CD8-positive, alpha-beta memory T cell (primary cell): ENCODE results near the gene IL12A. TPM values are rescaled to one million over a fixed set of nuclear protein-coding genes. Genes with fewer than 3 reads are reported as not detected.

Experiments
- CTCF ChIA-PET: fragments of 350-600 bp; sonication (Branson Sonifier 250); formaldehyde crosslinking; loops from one replicate; lab custom pipeline; 2021; ENCODE audit warnings: antibody characterized with exemption; lab: Charles Lee
- POLR2A ChIA-PET: fragments of 350-600 bp; sonication (Branson Sonifier 250); formaldehyde crosslinking; loops from one replicate; lab custom pipeline; 2021; ENCODE audit warnings: antibody characterized with exemption; lab: Charles Lee
- DNase-seq, 5 donors: peaks; one replicate each; pipeline versions ENCODE4 v3.0.0 to v3.0.0-alpha.2; 2020 to 2022; ENCODE audit warnings: mixed read lengths in 1 of 5
- H3K27ac ChIP-seq: one replicate; pipeline ENCODE4 v1.7.0; 2013; ENCODE audit warnings: low read depth, mild to moderate bottlenecking, low read length, moderate library complexity
- H3K27me3 ChIP-seq: 2 replicates; pipeline ENCODE4 v1.7.0; 2013; ENCODE audit warnings: low read length, mild to moderate bottlenecking; ENCODE audit not compliant: insufficient read depth, poor library complexity, severe bottlenecking
- H3K36me3 ChIP-seq: 2 replicates; pipeline ENCODE4 v1.7.0; 2013; ENCODE audit warnings: mild to moderate bottlenecking, low read length, moderate library complexity; ENCODE audit not compliant: insufficient read depth
- H3K4me1 ChIP-seq: 2 replicates; pipeline ENCODE4 v1.7.0; 2013; ENCODE audit warnings: mild to moderate bottlenecking, low read length, moderate library complexity; ENCODE audit not compliant: insufficient read depth
- H3K4me3 ChIP-seq: 2 replicates; pipeline ENCODE4 v1.7.0; 2013; ENCODE audit warnings: mild to moderate bottlenecking, low read length
- H3K9me3 ChIP-seq: 2 replicates; pipeline ENCODE4 v1.7.0; 2013; ENCODE audit warnings: mild to moderate bottlenecking, low read length
- H3K27ac Mint-ChIP-seq, 8 donors: one replicate each; pipeline ENCODE4 v1.8.0; 2020 to 2021; ENCODE audit warnings: mixed read lengths in 8 of 8, mild to moderate bottlenecking in 6 of 8, inconsistent platforms in 3 of 8, moderate library complexity in 3 of 8
- H3K27me3 Mint-ChIP-seq, 2 donors: one replicate each; pipeline ENCODE4 v1.8.0; 2020 to 2021; ENCODE audit warnings: mixed read lengths in 2 of 2, mild to moderate bottlenecking in 1 of 2, moderate library complexity in 1 of 2
- H3K36me3 Mint-ChIP-seq, 3 donors: one replicate each; pipeline ENCODE4 v1.8.0; 2020 to 2021; ENCODE audit warnings: mixed read lengths in 3 of 3, inconsistent platforms in 1 of 3, mild to moderate bottlenecking in 1 of 3
- H3K4me1 Mint-ChIP-seq, 3 donors: one replicate each; pipeline ENCODE4 v1.8.0; 2020 to 2021; ENCODE audit warnings: mixed read lengths in 3 of 3, inconsistent platforms in 1 of 3, mild to moderate bottlenecking in 1 of 3
- H3K4me3 Mint-ChIP-seq, 7 donors: one replicate each; pipeline ENCODE4 v1.8.0; 2020 to 2021; ENCODE audit warnings: mixed read lengths in 7 of 7, mild to moderate bottlenecking in 6 of 7, moderate library complexity in 4 of 7, inconsistent platforms in 2 of 7
- H3K9me3 Mint-ChIP-seq, 5 donors: one replicate each; pipeline ENCODE4 v1.8.0; 2020 to 2022; ENCODE audit warnings: mixed read lengths in 5 of 5, mild to moderate bottlenecking in 3 of 5, moderate library complexity in 2 of 5, inconsistent platforms in 1 of 5
- polyA plus RNA-seq: library from polyadenylated mRNA; unstranded; fragments of 300-500 nt; fragmentation: Illumina TruSeq; gene quantifications from one replicate; pipeline ENCODE4 v1.2.3, GENCODE V29; 2021
- total RNA-seq, 2 experiments: library from RNA; stranded (reverse); gene quantifications; one replicate each; pipeline ENCODE4 v1.2.3, GENCODE V29; 2021

Gene IL12A
- total and polyA plus RNA-seq, 3 experiments from 2014 or later = 0.79 TPM; not detected in 2

DNA sequence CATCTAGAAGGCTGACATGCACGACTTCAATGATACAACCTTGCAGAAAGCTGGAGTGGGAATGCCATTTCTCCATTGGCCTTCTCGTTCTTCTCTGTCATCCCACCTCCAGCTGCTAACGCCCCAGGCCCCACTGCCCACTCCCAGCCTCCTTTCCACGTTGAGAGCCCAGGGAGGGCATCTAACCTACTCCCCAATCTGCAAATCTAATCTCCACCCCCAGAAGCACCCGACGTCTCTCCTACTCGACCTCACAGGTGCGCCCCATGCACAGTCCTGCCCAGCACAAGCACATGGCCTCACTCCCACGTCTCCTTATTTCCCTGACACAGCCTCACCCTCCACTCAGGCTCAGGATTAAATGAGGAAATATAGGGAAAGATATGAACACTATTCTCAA, 33.4 kb downstream of the IL12A start:
- Histone ChIP-seq H3K36me3 (no peaks in the 10 kb centered on the region), H3K9me3 (no peaks in the 10 kb centered on the region), H3K27me3 (no peaks in the 10 kb centered on the region), H3K4me1 (no peaks in the 10 kb centered on the region), H3K4me3 (no peak overlapping the region), H3K27ac (no peak overlapping the region)
- no peak for DNase-seq
- H3K36me3 Mint-ChIP-seq = no peaks in the 10 kb centered on the region
- H3K27ac Mint-ChIP-seq = no peak overlapping the region
- H3K27me3 Mint-ChIP-seq = peaks cover 4 to 5% of the 10 kb centered on the region in 2 donors
- CTCF ChIA-PET = no interaction called here
- POLR2A ChIA-PET = no interaction called here
- no peaks in the 10 kb centered on the region for H3K9me3 Mint-ChIP-seq
- H3K4me3 Mint-ChIP-seq = no peak overlapping the region
- peaks cover 0 to 1% (median under 1%) of the 10 kb centered on the region in 3 donors for H3K4me1 Mint-ChIP-seq

DNA sequence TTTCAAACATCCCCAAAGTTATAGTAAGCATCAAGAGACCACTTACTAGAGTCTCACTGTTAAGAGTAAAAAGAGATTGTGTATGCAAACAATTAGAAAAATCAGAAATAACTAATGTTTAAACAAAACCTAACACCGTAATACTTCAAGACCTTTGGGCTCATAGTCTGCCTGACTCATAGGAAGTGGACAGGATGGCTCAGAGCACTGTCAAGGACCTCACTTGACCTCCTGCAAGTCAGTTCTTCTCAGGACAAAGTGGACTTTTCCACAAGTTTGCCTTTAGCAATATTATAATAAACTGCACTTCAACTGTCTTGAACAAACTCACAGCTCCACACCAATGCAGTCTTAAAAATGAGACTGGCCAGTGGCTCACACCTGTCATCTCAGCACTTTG, 34.8 kb downstream of the IL12A start:
- Histone ChIP-seq H3K27me3 (no peaks in the 10 kb centered on the region), H3K4me1 (no peaks in the 10 kb centered on the region), H3K4me3 (no peak overlapping the region), H3K36me3 (no peaks in the 10 kb centered on the region), H3K27ac (no peak overlapping the region), H3K9me3 (no peaks in the 10 kb centered on the region)
- no peak overlapping the region for H3K27ac Mint-ChIP-seq
- no peaks in the 10 kb centered on the region for H3K36me3 Mint-ChIP-seq
- ChIA-PET CTCF (no interaction called here), POLR2A (no interaction called here)
- H3K4me1 Mint-ChIP-seq = peaks cover 5 to 12% (median 10%) of the 10 kb centered on the region in 3 donors
- no peak for DNase-seq
- H3K27me3 Mint-ChIP-seq = peaks cover 4 to 5% of the 10 kb centered on the region in 2 donors
- H3K9me3 Mint-ChIP-seq = no peaks in the 10 kb centered on the region
- H3K4me3 Mint-ChIP-seq = no peak overlapping the region

DNA sequence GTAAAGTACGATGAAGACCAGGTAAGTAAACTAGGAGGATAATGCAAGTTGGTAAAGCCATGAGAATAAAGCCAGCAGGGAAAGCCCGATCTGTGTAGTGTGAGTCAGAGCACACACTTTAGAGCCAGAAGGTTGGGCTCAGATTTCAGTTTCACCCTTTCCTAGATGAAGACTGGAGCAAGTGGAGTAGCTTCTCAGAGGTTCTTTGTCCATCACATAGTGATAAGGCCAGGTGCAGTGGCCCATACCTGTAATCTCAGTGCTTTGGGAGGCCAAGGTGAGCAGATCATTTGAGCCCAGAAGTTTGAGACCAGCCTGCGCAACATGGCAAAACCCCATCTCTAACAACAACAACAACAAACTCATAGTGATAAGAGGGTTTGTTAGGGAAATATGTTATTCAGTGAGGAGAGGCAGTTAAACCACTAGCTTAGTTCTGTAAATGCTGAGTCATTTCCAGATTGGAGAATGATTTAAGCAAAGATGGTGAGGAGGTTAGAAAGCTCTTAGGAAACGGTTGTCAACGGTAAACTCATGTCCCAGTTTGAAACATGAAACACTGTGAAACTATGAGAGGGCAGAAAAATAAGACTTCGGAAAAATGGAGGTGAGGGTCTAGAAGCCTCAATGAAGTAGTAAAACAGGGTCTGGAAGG, 39.0 kb downstream of the IL12A start:
- Mint-ChIP-seq H3K4me1 (peaks cover 5 to 12% (median 10%) of the 10 kb centered on the region in 3 donors), H3K27ac (peak overlapping the region in 2 of 8 donors; percentile 27 to 64), H3K27me3 (no peaks in the 10 kb centered on the region), H3K4me3 (no peak overlapping the region), H3K36me3 (no peaks in the 10 kb centered on the region), H3K9me3 (no peaks in the 10 kb centered on the region)
- no peaks in the 10 kb centered on the region for H3K36me3 ChIP-seq
- ChIA-PET CTCF (no interaction called here), POLR2A (no interaction called here)
- no peak for DNase-seq
- H3K4me1 ChIP-seq = no peaks in the 10 kb centered on the region
- H3K4me3 ChIP-seq = no peak overlapping the region
- no peaks in the 10 kb centered on the region for H3K9me3 ChIP-seq
- H3K27me3 ChIP-seq = no peaks in the 10 kb centered on the region
- no peak overlapping the region for H3K27ac ChIP-seq

DNA sequence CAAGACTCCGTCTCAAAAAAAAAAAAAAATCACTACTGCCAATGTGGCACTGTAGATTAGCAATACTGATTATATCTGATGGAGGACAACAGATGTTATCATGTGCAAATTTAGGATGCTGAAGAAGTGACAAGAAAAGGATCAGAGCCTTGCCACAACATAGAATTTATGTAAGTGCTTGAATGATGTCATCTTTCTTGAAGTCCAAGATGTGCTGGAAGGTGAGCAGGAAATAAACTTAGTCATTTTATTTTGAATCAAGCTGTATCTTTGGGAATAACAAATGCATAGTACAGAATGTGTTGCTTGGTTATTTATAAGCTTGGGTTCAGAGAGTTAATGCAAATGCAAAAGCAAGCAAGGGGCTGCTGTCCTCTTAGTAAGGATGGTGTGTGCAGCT, 47.1 kb downstream of the IL12A start:
- Histone ChIP-seq H3K4me1 (no peaks in the 10 kb centered on the region), H3K36me3 (no peaks in the 10 kb centered on the region), H3K9me3 (no peaks in the 10 kb centered on the region), H3K27me3 (peaks cover 5% of the 10 kb centered on the region), H3K27ac (no peak overlapping the region), H3K4me3 (no peak overlapping the region)
- ChIA-PET POLR2A (no interaction called here), CTCF (no interaction called here)
- no peaks in the 10 kb centered on the region for H3K4me1 Mint-ChIP-seq
- no peaks in the 10 kb centered on the region for H3K36me3 Mint-ChIP-seq
- no peak for DNase-seq
- H3K27me3 Mint-ChIP-seq = peaks cover 20 to 30% of the 10 kb centered on the region in 2 donors
- no peak overlapping the region for H3K4me3 Mint-ChIP-seq
- no peaks in the 10 kb centered on the region for H3K9me3 Mint-ChIP-seq
- H3K27ac Mint-ChIP-seq = no peak overlapping the region

DNA sequence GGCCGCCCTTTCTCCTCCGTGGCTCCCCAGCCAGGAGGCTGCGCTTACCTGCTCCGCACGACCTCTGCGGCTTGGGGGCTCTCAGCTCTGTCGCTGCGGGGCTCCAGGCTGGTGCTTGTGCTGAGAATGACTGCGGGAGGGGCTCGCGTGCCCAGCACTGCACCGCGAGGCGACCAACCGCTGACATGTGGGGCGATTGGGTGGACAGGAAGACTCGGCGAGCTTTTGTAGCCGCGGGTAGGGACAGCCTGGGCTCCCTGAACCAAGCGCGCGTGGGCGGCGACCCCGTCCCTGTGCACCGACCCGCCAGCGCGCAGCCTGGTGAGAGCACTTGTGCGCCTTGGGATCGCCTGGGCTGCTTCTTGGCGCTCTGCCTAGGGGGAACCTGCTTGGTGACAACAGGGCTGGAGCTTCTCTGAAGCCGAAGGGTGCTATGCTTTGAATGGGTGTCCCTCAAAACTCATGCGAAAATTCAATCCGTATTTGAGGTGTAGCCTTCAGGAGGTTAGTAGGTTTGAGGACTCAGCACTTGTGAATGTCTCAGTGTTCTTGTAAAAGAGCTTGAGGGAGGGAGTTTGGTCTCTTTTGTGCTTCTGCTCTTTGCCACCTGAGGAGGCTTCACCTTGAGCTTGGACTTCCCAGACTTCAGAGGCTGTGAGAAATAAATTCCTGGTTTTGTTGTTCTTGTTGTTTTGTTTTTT, 50.4 kb downstream of the IL12A start:
- Histone ChIP-seq H3K9me3 (no peaks in the 10 kb centered on the region), H3K4me1 (no peaks in the 10 kb centered on the region), H3K4me3 (no peak overlapping the region), H3K36me3 (no peaks in the 10 kb centered on the region), H3K27ac (no peak overlapping the region), H3K27me3 (peaks cover 5% of the 10 kb centered on the region)
- DNase-seq = no peak
- CTCF ChIA-PET = interaction anchor here (1.2 kb wide), 1 partner anchor 374 kb away, joined by 3 read pairs; no protein-coding TSS in a partner anchor
- H3K36me3 Mint-ChIP-seq = peaks cover 0 to 8% (median 0%) of the 10 kb centered on the region in 3 donors
- no peaks in the 10 kb centered on the region for H3K4me1 Mint-ChIP-seq
- H3K4me3 Mint-ChIP-seq = no peak overlapping the region
- POLR2A ChIA-PET = no interaction called here
- H3K27me3 Mint-ChIP-seq = peaks cover 24 to 40% of the 10 kb centered on the region in 2 donors
- no peak overlapping the region for H3K27ac Mint-ChIP-seq
- peaks cover 10 to 17% (median 12%) of the 10 kb centered on the region in 5 donors for H3K9me3 Mint-ChIP-seq

DNA sequence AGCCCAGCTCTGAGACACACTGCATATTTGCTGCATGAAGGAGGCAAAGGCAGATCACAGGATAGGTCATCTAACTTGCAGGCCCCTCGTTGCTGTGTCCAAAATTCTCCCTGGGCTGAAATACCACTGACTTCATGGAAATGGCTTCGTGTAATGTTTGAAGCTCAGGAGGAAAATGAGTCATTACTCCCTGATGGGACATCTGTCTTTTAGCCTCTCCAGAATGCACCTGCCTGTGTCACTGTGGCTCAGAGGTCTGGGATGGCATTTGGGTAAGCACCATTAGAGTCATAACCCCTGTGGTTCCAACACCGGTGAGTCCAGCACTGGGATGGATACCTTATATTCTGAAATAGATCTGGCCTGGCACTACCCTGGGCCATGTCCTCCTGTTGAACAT, 51.5 kb downstream of the IL12A start:
- ChIA-PET POLR2A (no interaction called here), CTCF (no interaction called here)
- H3K27me3 Mint-ChIP-seq = peaks cover 24 to 40% of the 10 kb centered on the region in 2 donors
- H3K36me3 Mint-ChIP-seq = peaks cover 0 to 8% (median 0%) of the 10 kb centered on the region in 3 donors
- H3K9me3 ChIP-seq = no peaks in the 10 kb centered on the region
- no peaks in the 10 kb centered on the region for H3K4me1 Mint-ChIP-seq
- H3K4me1 ChIP-seq = no peaks in the 10 kb centered on the region
- H3K27ac ChIP-seq = no peak overlapping the region
- H3K27me3 ChIP-seq = peaks cover 5% of the 10 kb centered on the region
- peaks cover 10 to 17% (median 12%) of the 10 kb centered on the region in 5 donors for H3K9me3 Mint-ChIP-seq
- no peak for DNase-seq
- no peak overlapping the region for H3K4me3 Mint-ChIP-seq
- H3K4me3 ChIP-seq = no peak overlapping the region
- H3K27ac Mint-ChIP-seq = no peak overlapping the region
- no peaks in the 10 kb centered on the region for H3K36me3 ChIP-seq

DNA sequence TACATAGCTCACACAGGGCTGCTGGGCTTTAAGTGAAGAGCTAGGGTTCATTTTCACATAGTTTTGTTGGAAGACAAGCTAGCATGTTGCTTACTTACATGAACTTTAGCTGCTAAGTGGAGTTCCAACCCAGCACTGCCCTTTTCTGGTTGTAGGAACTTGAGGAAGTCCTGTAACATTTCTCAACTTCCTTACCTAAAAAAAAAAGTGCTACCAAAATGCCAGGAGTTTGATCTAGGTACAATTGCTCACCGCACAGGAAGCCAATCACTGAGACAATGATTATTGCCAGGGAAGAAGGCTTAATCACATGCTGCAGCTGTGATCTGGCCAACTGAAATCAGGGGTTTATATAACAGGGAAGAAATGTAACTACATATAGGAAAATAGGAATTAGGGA, 52.8 kb downstream of the IL12A start:
- H3K36me3 ChIP-seq = no peaks in the 10 kb centered on the region
- peaks cover 5% of the 10 kb centered on the region for H3K27me3 ChIP-seq
- H3K4me1 ChIP-seq = no peaks in the 10 kb centered on the region
- H3K9me3 ChIP-seq = no peaks in the 10 kb centered on the region
- H3K27me3 Mint-ChIP-seq = peaks cover 24 to 40% of the 10 kb centered on the region in 2 donors
- DNase-seq = no peak
- peaks cover 10 to 17% (median 12%) of the 10 kb centered on the region in 5 donors for H3K9me3 Mint-ChIP-seq
- ChIA-PET POLR2A (no interaction called here), CTCF (no interaction called here)
- H3K27ac Mint-ChIP-seq = no peak overlapping the region
- no peak overlapping the region for H3K4me3 ChIP-seq
- H3K36me3 Mint-ChIP-seq = peaks cover 0 to 8% (median 0%) of the 10 kb centered on the region in 3 donors
- no peak overlapping the region for H3K4me3 Mint-ChIP-seq
- H3K27ac ChIP-seq = no peak overlapping the region
- H3K4me1 Mint-ChIP-seq = no peaks in the 10 kb centered on the region

DNA sequence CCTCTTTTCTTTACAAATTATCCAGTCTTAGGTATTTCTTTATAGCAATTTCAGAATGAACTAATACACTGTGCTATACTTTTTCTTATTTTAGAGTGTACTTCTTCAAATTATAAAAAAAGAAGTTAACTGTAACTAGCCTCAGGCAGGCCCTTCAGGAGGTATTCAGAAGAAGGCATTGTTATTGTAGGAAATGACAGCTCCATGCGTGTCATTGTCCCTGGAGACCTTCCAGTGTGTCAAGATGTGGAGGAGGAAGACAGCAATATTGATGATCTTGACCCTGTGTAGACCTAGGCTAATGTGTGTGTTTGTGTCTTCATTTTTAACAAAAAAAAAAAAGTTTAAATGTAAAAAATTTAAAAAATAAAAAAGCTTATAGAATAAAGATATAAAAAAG, 55.5 kb downstream of the IL12A start:
- H3K27ac ChIP-seq = no peak overlapping the region
- H3K4me1 ChIP-seq = no peaks in the 10 kb centered on the region
- Mint-ChIP-seq H3K36me3 (peaks cover 0 to 8% (median 0%) of the 10 kb centered on the region in 3 donors), H3K4me1 (no peaks in the 10 kb centered on the region), H3K4me3 (no peak overlapping the region), H3K9me3 (peaks cover 10 to 17% (median 12%) of the 10 kb centered on the region in 5 donors), H3K27me3 (peaks cover 7 to 22% of the 10 kb centered on the region in 2 donors), H3K27ac (no peak overlapping the region)
- no peaks in the 10 kb centered on the region for H3K9me3 ChIP-seq
- no peak overlapping the region for H3K4me3 ChIP-seq
- CTCF ChIA-PET = no interaction called here
- H3K36me3 ChIP-seq = no peaks in the 10 kb centered on the region
- DNase-seq = no peak
- peaks cover 5% of the 10 kb centered on the region for H3K27me3 ChIP-seq
- POLR2A ChIA-PET = no interaction called here
